Glutamatergic neuron (in vitro differentiated cells): ENCODE measurements around the gene CA5A. TPM values are rescaled to one million over a fixed set of nuclear protein-coding genes. Genes with fewer than 3 reads are reported as not detected.
"Not testable (repeated sequence)": the region's sequence is repeated elsewhere in the genome, so short reads cannot be mapped to it uniquely, and the experiment has no call there.

Source experiments
- DNase-seq: peaks from one replicate; pipeline ENCODE4 v3.0.0; 2022
- H3K27ac Mint-ChIP-seq: one replicate; pipeline ENCODE4 v1.8.0; 2020; ENCODE audit warnings: mild to moderate bottlenecking, mixed read lengths, inconsistent platforms; ENCODE audit not compliant: unreplicated experiment
- H3K27me3 Mint-ChIP-seq: one replicate; pipeline ENCODE4 v1.8.0; 2020; ENCODE audit warnings: mild to moderate bottlenecking, moderate library complexity, mixed read lengths, inconsistent platforms; ENCODE audit not compliant: unreplicated experiment
- H3K36me3 Mint-ChIP-seq: one replicate; pipeline ENCODE4 v1.8.0; 2020; ENCODE audit warnings: mild to moderate bottlenecking, mixed read lengths, inconsistent platforms; ENCODE audit not compliant: unreplicated experiment
- H3K4me1 Mint-ChIP-seq: one replicate; pipeline ENCODE4 v1.8.0; 2020; ENCODE audit warnings: mild to moderate bottlenecking, low read depth, mixed read lengths, inconsistent platforms; ENCODE audit not compliant: unreplicated experiment
- H3K4me3 Mint-ChIP-seq: one replicate; pipeline ENCODE4 v1.8.0; 2020; ENCODE audit warnings: mild to moderate bottlenecking, mixed read lengths, inconsistent platforms; ENCODE audit not compliant: unreplicated experiment
- H3K9me3 Mint-ChIP-seq: one replicate; pipeline ENCODE4 v1.8.0; 2020; ENCODE audit warnings: mild to moderate bottlenecking, moderate library complexity, mixed read lengths, inconsistent platforms; ENCODE audit not compliant: unreplicated experiment
- CTCF ChIP-seq: fragments of 200-600 bp; sonication (generic); IDR thresholded peaks from one replicate; pipeline ENCODE4 v1.5.0; 2021; ENCODE audit not compliant: partially characterized antibody, unreplicated experiment
- total RNA-seq: library from RNA; stranded (reverse); fragmentation: NEBNext Ultra II Directional; extraction: Animal tissue kit (Norgen Biotek cat#: 25700); gene quantifications from one replicate; pipeline ENCODE4 v1.2.1, GENCODE V29; 2021; ENCODE audit not compliant: unreplicated experiment

CA5A gene
- total RNA-seq, 1 donor from 2014 or later = not detected

DNA sequence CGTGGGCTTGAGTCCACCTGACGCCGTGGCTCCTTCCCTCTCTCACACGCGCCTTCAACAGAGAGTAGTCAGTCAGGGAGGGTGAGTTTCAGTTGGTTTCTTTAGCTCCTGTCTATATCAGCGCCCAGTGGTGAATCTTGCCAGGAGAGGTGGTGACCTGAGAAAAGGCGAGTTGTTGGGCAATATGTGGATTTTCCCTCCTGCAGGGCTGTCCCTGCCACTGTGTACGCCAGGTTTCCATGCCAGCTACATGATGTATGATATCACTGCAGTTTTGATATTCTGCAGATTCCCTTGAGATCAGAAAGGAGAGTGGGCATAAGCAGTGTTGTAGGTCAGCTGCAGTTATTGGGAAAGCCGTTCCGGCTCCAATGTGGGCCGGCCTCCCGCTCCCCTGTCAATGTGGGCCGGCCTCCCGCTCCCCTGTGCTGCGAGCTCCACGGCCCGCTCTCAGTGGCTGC lies 46.3 kb upstream of the CA5A start:
- TF ChIP-seq CTCF = no peak
- H3K27ac Mint-ChIP-seq = no peak overlapping the region
- peaks cover 5% of the 10 kb centered on the region for H3K9me3 Mint-ChIP-seq
- no peak for DNase-seq
- peaks cover 7% of the 10 kb centered on the region for H3K27me3 Mint-ChIP-seq
- H3K4me1 Mint-ChIP-seq = peaks cover 44% of the 10 kb centered on the region
- no peak overlapping the region for H3K4me3 Mint-ChIP-seq
- H3K36me3 Mint-ChIP-seq = no peaks in the 10 kb centered on the region

GRCh38 chr16:87981376-87981775 lies 45.0 kb upstream of the CA5A start:
- H3K36me3 Mint-ChIP-seq, DNase-seq, H3K9me3 Mint-ChIP-seq, H3K27me3 Mint-ChIP-seq, H3K4me3 Mint-ChIP-seq: not testable (repeated sequence)
- peak overlapping the region; percentile 33 for H3K27ac Mint-ChIP-seq
- H3K4me1 Mint-ChIP-seq = peaks cover 45% of the 10 kb centered on the region

- H3K9me3 Mint-ChIP-seq, H3K36me3 Mint-ChIP-seq, DNase-seq, H3K27me3 Mint-ChIP-seq: not testable (repeated sequence)
- H3K4me3 Mint-ChIP-seq = peak overlapping the region; percentile 70
- peak overlapping the region; percentile 84 for H3K27ac Mint-ChIP-seq
- peaks cover 42% of the 10 kb centered on the region for H3K4me1 Mint-ChIP-seq
These were observed 43.7 kb upstream of the CA5A start for GRCh38 chr16:87979911-87980630.

- Mint-ChIP-seq H3K27me3 (peaks cover 6% of the 10 kb centered on the region), H3K4me1 (peaks cover 41% of the 10 kb centered on the region), H3K4me3 (no peak overlapping the region), H3K9me3 (peaks cover 5% of the 10 kb centered on the region), H3K27ac (peak overlapping the region; percentile 62), H3K36me3 (no peaks in the 10 kb centered on the region)
- no peak for TF ChIP-seq CTCF
- DNase-seq = no peak
These were observed 43.0 kb upstream of the CA5A start for GRCh38 chr16:87979352-87979751.

- H3K27ac Mint-ChIP-seq = no peak overlapping the region
- DNase-seq = no peak
- H3K4me3 Mint-ChIP-seq = no peak overlapping the region
- peaks cover 6% of the 10 kb centered on the region for H3K27me3 Mint-ChIP-seq
- H3K9me3 Mint-ChIP-seq = peaks cover 5% of the 10 kb centered on the region
- TF ChIP-seq CTCF = no peak
- H3K4me1 Mint-ChIP-seq = peaks cover 43% of the 10 kb centered on the region
- H3K36me3 Mint-ChIP-seq = peaks cover 1% of the 10 kb centered on the region
These were observed 41.8 kb upstream of the CA5A start for GRCh38 chr16:87978127-87978526.

- no peak for DNase-seq
- Mint-ChIP-seq H3K4me3 (no peak overlapping the region), H3K27me3 (peaks cover 8% of the 10 kb centered on the region), H3K27ac (no peak overlapping the region), H3K4me1 (peaks cover 35% of the 10 kb centered on the region), H3K36me3 (peaks cover 16% of the 10 kb centered on the region), H3K9me3 (peaks cover 15% of the 10 kb centered on the region)
- TF ChIP-seq CTCF = no peak
These were observed 40.3 kb upstream of the CA5A start for GRCh38 chr16:87976665-87977064.
